LNCAP (cell line): Measurements from ENCODE around the gene MACROD2.

Experiments used
- CTCF ChIP-seq: fragments of 450-650 bp; IDR thresholded peaks from 2 replicates; pipeline ENCODE4 v1.5.1; 2017; ENCODE audit warnings: mild to moderate bottlenecking

Gene MACROD2

DNA sequence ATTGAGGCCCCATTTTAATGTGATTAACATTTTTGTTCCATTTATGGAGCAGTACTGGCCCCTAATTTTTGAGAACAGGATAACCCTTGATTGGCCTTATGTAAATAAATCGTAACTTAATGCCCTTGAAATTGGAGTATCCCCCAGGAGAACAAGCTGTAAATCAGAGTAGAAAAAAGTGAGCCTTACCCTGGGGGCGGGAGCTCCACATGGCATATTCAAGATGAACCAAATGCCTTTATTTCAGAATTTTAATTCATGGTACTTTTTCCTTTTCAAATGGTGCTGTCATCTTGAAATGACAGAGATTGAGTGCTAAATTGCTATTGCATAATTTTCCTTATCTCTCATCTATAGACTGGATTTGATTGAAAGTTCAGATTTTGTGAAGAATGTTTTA lies 1151.6 kb downstream of the MACROD2 start:
- TF ChIP-seq CTCF = no peak

DNA sequence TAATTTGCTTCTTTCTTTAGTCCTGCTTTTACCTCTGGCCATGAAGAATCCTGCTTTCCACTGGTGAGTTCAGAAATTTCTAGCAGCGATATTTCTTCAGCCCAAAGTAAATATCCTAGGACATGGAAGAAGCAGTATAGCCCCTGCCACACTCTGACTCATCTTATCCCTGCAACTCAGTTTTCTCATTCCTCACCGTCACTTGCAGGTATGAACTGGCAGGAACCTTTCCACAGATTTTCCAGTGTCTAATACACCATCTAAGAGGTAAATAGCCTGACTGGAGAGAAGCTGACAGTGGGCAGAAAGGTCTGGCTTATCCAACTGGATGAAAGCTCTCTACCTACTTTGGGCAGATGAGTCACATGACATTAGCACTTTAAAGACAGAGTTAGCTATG lies 1158.8 kb downstream of the MACROD2 start:
- TF ChIP-seq CTCF = no peak

GRCh38 chr20:15155848-15156401 lies 1160.6 kb downstream of the MACROD2 start:
- no peak for TF ChIP-seq CTCF

DNA sequence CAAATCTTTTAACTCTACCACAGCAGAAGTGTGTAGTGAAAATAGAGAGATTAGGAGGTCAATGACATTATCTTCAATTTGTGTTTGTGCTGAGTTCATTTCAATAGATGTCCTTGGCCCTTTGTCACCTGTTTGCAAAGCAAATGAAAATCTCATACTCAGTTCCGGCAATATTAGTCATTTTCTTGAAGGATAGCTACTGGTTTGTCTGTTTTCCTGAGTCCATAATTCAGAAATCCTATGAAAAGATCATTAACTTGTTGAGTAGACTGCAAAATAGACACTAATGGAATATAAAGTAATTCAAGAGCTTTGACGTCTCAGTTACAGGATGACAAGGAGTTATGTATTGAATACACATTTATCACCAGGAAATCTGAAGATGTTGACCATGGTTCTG lies 1163.2 kb downstream of the MACROD2 start:
- TF ChIP-seq CTCF = no peak

DNA sequence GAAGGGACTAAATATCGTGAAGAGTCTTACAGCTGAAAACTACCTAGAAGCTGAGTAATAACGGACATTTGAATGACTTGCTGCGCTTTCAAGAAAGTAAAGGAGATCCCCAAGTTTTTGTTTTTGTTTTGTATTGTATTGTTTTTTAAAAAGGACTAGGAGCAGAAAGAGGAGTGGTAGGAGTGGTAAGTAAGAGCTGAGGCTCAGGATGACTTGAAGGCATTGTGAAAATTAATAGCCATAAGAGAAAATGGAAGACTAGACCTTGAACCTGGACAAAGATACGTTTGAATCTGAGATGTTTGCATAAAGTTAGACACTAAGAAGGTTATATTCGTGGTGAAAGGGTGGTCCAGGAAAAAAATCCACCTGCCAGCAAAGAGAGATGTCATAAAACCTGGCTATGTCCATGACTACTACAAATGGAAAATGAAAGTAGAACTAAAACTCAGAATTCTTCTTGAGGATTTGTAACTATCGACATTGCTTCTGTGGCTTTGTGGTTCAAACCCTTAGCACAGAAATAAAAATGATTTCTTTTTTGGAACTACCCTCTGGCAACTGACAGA lies 1166.8 kb downstream of the MACROD2 start:
- no peak for TF ChIP-seq CTCF

DNA sequence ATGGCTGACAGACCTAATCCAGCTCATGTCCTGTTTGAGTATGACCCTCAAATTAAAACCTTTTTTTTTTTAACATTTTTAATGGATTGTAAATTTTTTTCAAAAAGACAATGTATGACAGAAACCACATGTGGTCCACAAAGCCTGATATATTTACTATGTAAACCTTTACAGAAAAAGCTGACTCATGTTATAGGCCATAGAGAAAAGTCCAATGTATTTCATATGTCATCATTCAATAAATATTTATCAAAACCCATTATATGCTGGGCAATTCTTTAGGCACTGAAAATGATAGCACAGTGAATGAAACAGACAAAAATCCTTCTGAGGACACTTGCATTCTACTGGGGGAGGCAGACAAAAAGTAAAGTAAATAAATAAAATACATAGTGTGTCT lies 1168.3 kb downstream of the MACROD2 start:
- no peak for TF ChIP-seq CTCF

DNA sequence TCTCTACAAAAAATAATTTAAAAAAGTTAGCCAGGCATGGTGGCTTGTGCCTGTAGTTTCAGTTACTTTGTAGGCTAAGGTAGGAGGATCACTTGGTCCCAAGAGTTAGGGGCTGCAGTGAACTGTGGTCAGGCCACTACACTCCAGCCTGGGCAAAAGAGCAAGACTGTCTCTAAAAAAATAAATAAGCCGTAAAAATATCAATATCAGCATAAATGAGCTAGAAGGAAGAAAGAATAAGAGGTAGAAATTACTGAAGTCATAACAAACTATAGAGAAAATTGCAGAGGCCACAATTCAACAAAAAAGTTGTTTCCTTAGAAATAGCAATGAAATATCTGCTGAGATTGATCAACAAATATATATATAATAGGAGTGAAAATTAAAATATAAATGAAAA lies 1169.4 kb downstream of the MACROD2 start:
- TF ChIP-seq CTCF = no peak

DNA sequence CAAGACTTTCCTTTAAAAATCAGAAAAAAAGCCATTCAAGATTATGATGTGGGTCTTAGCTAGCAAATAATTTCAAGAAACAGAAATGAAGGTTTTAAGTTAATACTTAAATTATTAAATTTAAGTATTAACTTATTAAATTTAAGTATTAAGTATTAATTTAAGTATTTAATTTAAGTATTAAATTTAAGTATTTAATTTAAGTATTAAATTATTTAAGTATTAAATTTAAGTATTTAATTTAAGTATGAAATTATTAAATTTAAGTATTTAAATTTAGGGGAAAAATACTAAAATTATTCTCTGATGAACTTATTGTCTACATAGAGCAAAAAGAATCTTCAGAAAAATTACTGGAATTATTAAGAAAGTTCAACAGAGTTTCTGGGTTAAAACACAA lies 1171.4 kb downstream of the MACROD2 start:
- TF ChIP-seq CTCF = no peak
